ENCODE results near the gene MIS12.

Gene MIS12

GRCh38 chr17:5500589-5501391, 14.4 kb downstream of the MIS12 start:
- DNase-seq, result peak; percentile 97

- no peak for DNase-seq
Measured at GRCh38 chr17:5501685-5502084, 15.3 kb downstream of the MIS12 start.

- no peak for DNase-seq
Measured at GRCh38 chr17:5502552-5502951, 16.2 kb downstream of the MIS12 start.

- DNase-seq, result no peak
Measured at GRCh38 chr17:5506307-5506706, 19.9 kb downstream of the MIS12 start.

GRCh38 chr17:5508810-5509209, 22.4 kb downstream of the MIS12 start:
- no peak for DNase-seq

- no peak for DNase-seq
Measured at GRCh38 chr17:5509482-5509881, 23.1 kb downstream of the MIS12 start.

GRCh38 chr17:5510771-5511170, 24.4 kb downstream of the MIS12 start:
- DNase-seq, result no peak

- DNase-seq, result peak; percentile 67
Measured at GRCh38 chr17:5511401-5512225, 25.2 kb downstream of the MIS12 start.

- no peak for DNase-seq
Measured at GRCh38 chr17:5513628-5514027, 27.3 kb downstream of the MIS12 start.

GRCh38 chr17:5514976-5515375, 28.6 kb downstream of the MIS12 start:
- no peak for DNase-seq

GRCh38 chr17:5516060-5516792, 29.9 kb downstream of the MIS12 start:
- no peak for DNase-seq

- DNase-seq, result no peak
Measured at GRCh38 chr17:5522476-5522875, 36.1 kb downstream of the MIS12 start.

GRCh38 chr17:5523249-5523648, 36.9 kb downstream of the MIS12 start:
- no peak for DNase-seq

GRCh38 chr17:5526821-5527598, 40.6 kb downstream of the MIS12 start:
- peak; percentile 92 for DNase-seq

GRCh38 chr17:5527601-5528250, 41.4 kb downstream of the MIS12 start:
- DNase-seq, result no peak

- DNase-seq, result no peak
Measured at GRCh38 chr17:5530265-5531084, 44.1 kb downstream of the MIS12 start.

GRCh38 chr17:5531085-5531418, 44.7 kb downstream of the MIS12 start:
- no peak for DNase-seq

- no peak for DNase-seq
Measured at GRCh38 chr17:5532581-5532980, 46.2 kb downstream of the MIS12 start.

- no peak for DNase-seq
Measured at GRCh38 chr17:5533486-5534315, 47.3 kb downstream of the MIS12 start.

GRCh38 chr17:5535436-5535835, 49.1 kb downstream of the MIS12 start:
- DNase-seq, result no peak

All from right hindlimb (tissue), 1 donor.